ENCODE measurements around the gene SORCS2.

SORCS2 gene

GRCh38 chr4:7474320-7474719 lies 282.0 kb downstream of the SORCS2 start:
- TF ChIP-seq CTCF (IDR thresholded peaks at IDR 0.05; ENCODE audit: low read depth, low read length), result peak; percentile 24; the same call in 1 of the 2 replicates
- no peaks in the 10 kb centered on the region for H3K36me3 ChIP-seq
- DNase-seq, result no peak
- H3K27me3 ChIP-seq, result no peaks in the 10 kb centered on the region
- no peak overlapping the region for H3K4me3 ChIP-seq (ENCODE audit: low read depth, low read length)
- H3K9me3 ChIP-seq, result no peaks in the 10 kb centered on the region
- H3K4me1 ChIP-seq, result no peaks in the 10 kb centered on the region

- Histone ChIP-seq H3K4me3 (ENCODE audit: low read depth, low read length) (no peak overlapping the region), H3K9me3 (no peaks in the 10 kb centered on the region), H3K36me3 (no peaks in the 10 kb centered on the region), H3K4me1 (no peaks in the 10 kb centered on the region), H3K27me3 (no peaks in the 10 kb centered on the region)
- no peak for DNase-seq
- no peak for TF ChIP-seq CTCF (IDR thresholded peaks at IDR 0.05; ENCODE audit: low read depth, low read length)
These were observed 282.9 kb downstream of the SORCS2 start for GRCh38 chr4:7475207-7475606.

GRCh38 chr4:7476820-7477219 lies 284.5 kb downstream of the SORCS2 start:
- Histone ChIP-seq H3K4me3 (ENCODE audit: low read depth, low read length) (no peak overlapping the region), H3K9me3 (no peaks in the 10 kb centered on the region), H3K36me3 (no peaks in the 10 kb centered on the region), H3K27me3 (no peaks in the 10 kb centered on the region), H3K4me1 (no peaks in the 10 kb centered on the region)
- DNase-seq, result no peak
- no peak for TF ChIP-seq CTCF (IDR thresholded peaks at IDR 0.05; ENCODE audit: low read depth, low read length)

GRCh38 chr4:7477695-7478094 lies 285.4 kb downstream of the SORCS2 start:
- DNase-seq, result no peak

GRCh38 chr4:7478665-7479064 lies 286.3 kb downstream of the SORCS2 start:
- no peak overlapping the region for H3K4me3 ChIP-seq (ENCODE audit: low read depth, low read length)
- no peaks in the 10 kb centered on the region for H3K9me3 ChIP-seq
- H3K4me1 ChIP-seq, result no peaks in the 10 kb centered on the region
- H3K36me3 ChIP-seq, result no peaks in the 10 kb centered on the region
- no peak for DNase-seq
- H3K27me3 ChIP-seq, result no peaks in the 10 kb centered on the region
- TF ChIP-seq CTCF (IDR thresholded peaks at IDR 0.05; ENCODE audit: low read depth, low read length), result no peak

More at GRCh38 chr4:7477695-7478094, 285.4 kb downstream of the SORCS2 start:
- no peak for TF ChIP-seq CTCF (IDR thresholded peaks at IDR 0.05; ENCODE audit: low read depth, low read length)
- Histone ChIP-seq H3K4me1 (no peaks in the 10 kb centered on the region), H3K9me3 (no peaks in the 10 kb centered on the region), H3K27me3 (no peaks in the 10 kb centered on the region), H3K4me3 (ENCODE audit: low read depth, low read length) (no peak overlapping the region), H3K36me3 (no peaks in the 10 kb centered on the region)

- no peaks in the 10 kb centered on the region; the same call in 1 of the 2 replicates for H3K4me1 ChIP-seq
- TF ChIP-seq CTCF (IDR thresholded peaks at IDR 0.05; ENCODE audit: low read depth, low read length), result no peak
- no peaks in the 10 kb centered on the region for H3K36me3 ChIP-seq
- H3K9me3 ChIP-seq, result no peaks in the 10 kb centered on the region
- H3K4me3 ChIP-seq (ENCODE audit: low read depth, low read length), result no peak overlapping the region
- no peaks in the 10 kb centered on the region for H3K27me3 ChIP-seq
- no peak for DNase-seq
These were observed 288.1 kb downstream of the SORCS2 start for GRCh38 chr4:7480423-7480822.

Data from BE2C (cell line).